ENCODE measurements around the gene FBXL22.

DNA sequence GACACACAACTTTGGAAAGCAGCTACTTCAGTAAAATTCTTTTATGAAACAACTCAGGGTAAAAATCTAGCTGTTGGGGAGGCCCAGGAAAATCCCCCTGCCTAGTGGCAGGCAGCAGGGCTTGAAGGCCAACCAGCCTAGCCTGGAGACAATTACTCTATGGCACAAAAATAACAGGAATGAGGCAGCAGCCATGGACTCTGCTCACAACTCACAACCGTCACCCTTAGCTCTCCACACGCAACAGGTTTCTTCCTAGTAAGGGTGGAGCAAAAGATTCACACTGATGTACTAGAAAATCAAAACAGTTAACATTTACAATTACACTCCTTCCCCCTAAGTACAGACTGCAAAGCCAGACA lies 530 bp upstream of the FBXL22 start:
- no peak for TF ChIP-seq POLR2AphosphoS5 (IDR thresholded peaks at IDR 0.05)
- TF ChIP-seq, protein P1, sequence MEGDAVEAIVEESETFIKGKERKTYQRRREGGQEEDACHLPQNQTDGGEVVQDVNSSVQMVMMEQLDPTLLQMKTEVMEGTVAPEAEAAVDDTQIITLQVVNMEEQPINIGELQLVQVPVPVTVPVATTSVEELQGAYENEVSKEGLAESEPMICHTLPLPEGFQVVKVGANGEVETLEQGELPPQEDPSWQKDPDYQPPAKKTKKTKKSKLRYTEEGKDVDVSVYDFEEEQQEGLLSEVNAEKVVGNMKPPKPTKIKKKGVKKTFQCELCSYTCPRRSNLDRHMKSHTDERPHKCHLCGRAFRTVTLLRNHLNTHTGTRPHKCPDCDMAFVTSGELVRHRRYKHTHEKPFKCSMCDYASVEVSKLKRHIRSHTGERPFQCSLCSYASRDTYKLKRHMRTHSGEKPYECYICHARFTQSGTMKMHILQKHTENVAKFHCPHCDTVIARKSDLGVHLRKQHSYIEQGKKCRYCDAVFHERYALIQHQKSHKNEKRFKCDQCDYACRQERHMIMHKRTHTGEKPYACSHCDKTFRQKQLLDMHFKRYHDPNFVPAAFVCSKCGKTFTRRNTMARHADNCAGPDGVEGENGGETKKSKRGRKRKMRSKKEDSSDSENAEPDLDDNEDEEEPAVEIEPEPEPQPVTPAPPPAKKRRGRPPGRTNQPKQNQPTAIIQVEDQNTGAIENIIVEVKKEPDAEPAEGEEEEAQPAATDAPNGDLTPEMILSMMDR (IDR thresholded peaks at IDR 0.05) = no peak
- no peak for TF ChIP-seq POLR2A (IDR thresholded peaks at IDR 0.05)
- no peak for TF ChIP-seq EP300 (IDR thresholded peaks at IDR 0.05)

Measured in gastroesophageal sphincter (tissue), 3 donors.